DND-41 (cell line): Measurements from ENCODE around the gene SNCG.
"Not testable (repeated sequence)": the region's sequence is repeated elsewhere in the genome, so short reads cannot be mapped to it uniquely, and the experiment has no call there.

Source experiments
- ATAC-seq: fragments of 200-7000 bp; cut with Tn5 transposase; 3 replicates; pipeline ENCODE4 v1.9.1; 2021; ENCODE audit warnings: low read depth; ENCODE audit not compliant: insufficient read depth
- DNase-seq: peaks from one replicate; pipeline ENCODE4 v3.0.0-alpha.2; 2020
- H2AFZ ChIP-seq: 2 replicates; pipeline ENCODE4 v1.6.0; 2012; ENCODE audit warnings: low read depth, low read length
- H3K27ac ChIP-seq: 2 replicates; pipeline ENCODE4 v1.5.1; 2012; ENCODE audit warnings: low read length, inconsistent platforms
- H3K27me3 ChIP-seq: fragments of 200-600 bp; sonication (generic); 2 replicates; pipeline ENCODE4 v1.6.0; 2012; ENCODE audit warnings: low read length, mild to moderate bottlenecking, inconsistent platforms; ENCODE audit not compliant: insufficient read depth, poor library complexity
- H3K36me3 ChIP-seq: 2 replicates; pipeline ENCODE4 v1.5.1; 2012; ENCODE audit warnings: low read length, inconsistent platforms; ENCODE audit not compliant: insufficient read depth
- H3K4me1 ChIP-seq: 2 replicates; pipeline ENCODE4 v1.5.1; 2012; ENCODE audit warnings: mild to moderate bottlenecking, low read length; ENCODE audit not compliant: insufficient read depth
- H3K4me2 ChIP-seq: 2 replicates; pipeline ENCODE4 v1.6.0; 2012; ENCODE audit warnings: mild to moderate bottlenecking, moderate library complexity, low read length, inconsistent platforms; ENCODE audit not compliant: insufficient read depth
- H3K4me3 ChIP-seq, 2 experiments: fragments of 200-600 bp in 1 of 2; shearing (Covaris generic) in 1 of 2; 2 replicates each; pipeline ENCODE4 v1.5.1; 2012 to 2016; ENCODE audit warnings: inconsistent platforms in 2 of 2, low read length in 2 of 2, mild to moderate bottlenecking in 2 of 2, low read depth in 1 of 2, moderate library complexity in 1 of 2
- H3K79me2 ChIP-seq: 2 replicates; pipeline ENCODE4 v1.6.0; 2012; ENCODE audit warnings: low read length, inconsistent platforms; ENCODE audit not compliant: insufficient read depth
- H3K9ac ChIP-seq: 2 replicates; pipeline ENCODE4 v1.6.0; 2012; ENCODE audit warnings: low read depth, mild to moderate bottlenecking, inconsistent platforms, low read length, moderate library complexity
- H3K9me3 ChIP-seq: 2 replicates; pipeline ENCODE4 v1.5.1; 2012; ENCODE audit warnings: low read length, moderate library complexity, mild to moderate bottlenecking, inconsistent platforms; ENCODE audit not compliant: insufficient read depth, severe bottlenecking
- H4K20me1 ChIP-seq: 2 replicates; pipeline ENCODE4 v1.6.0; 2012; ENCODE audit warnings: low read length; ENCODE audit not compliant: insufficient read depth
- CTCF ChIP-seq: IDR thresholded peaks from 2 replicates; pipeline ENCODE4 v1.5.1; 2012; ENCODE audit warnings: borderline replicate concordance, low read length, moderate library complexity, mild to moderate bottlenecking; ENCODE audit not compliant: poor library complexity, severe bottlenecking; ENCODE audit errors: extremely low read depth
- EZH2 ChIP-seq: IDR thresholded peaks from 3 replicates; pipeline ENCODE4 v1.6.1; 2012; ENCODE audit warnings: borderline replicate concordance, low read depth, mild to moderate bottlenecking, moderate library complexity, low read length, inconsistent platforms; ENCODE audit not compliant: severe bottlenecking

The SNCG gene

GRCh38 chr10:86972613-86973380 is 14.4 kb downstream of the SNCG start:
- Histone ChIP-seq H3K27ac (no peak overlapping the region), H3K4me3 (no peak overlapping the region), H3K9ac (no peak overlapping the region), H3K4me2 (no peak overlapping the region), H3K79me2 (no peaks in the 10 kb centered on the region), H4K20me1 (no peaks in the 10 kb centered on the region), H3K4me1 (no peaks in the 10 kb centered on the region), H2AFZ (no peak overlapping the region), H3K9me3 (no peaks in the 10 kb centered on the region), H3K36me3 (no peaks in the 10 kb centered on the region), H3K27me3 (no peaks in the 10 kb centered on the region)
- no peak for ATAC-seq
- no peak for DNase-seq
- TF ChIP-seq EZH2 (no peak), CTCF (no peak)

- Histone ChIP-seq H3K79me2 (no peaks in the 10 kb centered on the region), H3K9ac (no peak overlapping the region), H2AFZ (no peak overlapping the region), H3K4me2 (no peak overlapping the region), H3K4me1 (no peaks in the 10 kb centered on the region), H3K27me3 (no peaks in the 10 kb centered on the region), H3K9me3 (no peaks in the 10 kb centered on the region), H4K20me1 (no peaks in the 10 kb centered on the region), H3K36me3 (no peaks in the 10 kb centered on the region), H3K27ac (no peak overlapping the region), H3K4me3 (no peak overlapping the region)
- DNase-seq (no peak), ATAC-seq (no peak)
- TF ChIP-seq EZH2 (no peak), CTCF (no peak)
Measured at GRCh38 chr10:86974484-86974883, 16.1 kb downstream of the SNCG start.

GRCh38 chr10:86976362-86977056 is 18.1 kb downstream of the SNCG start:
- no peaks in the 10 kb centered on the region for H3K9me3 ChIP-seq
- H3K4me2 ChIP-seq, result no peak overlapping the region
- DNase-seq (no peak), ATAC-seq (no peak)
- H3K9ac ChIP-seq, result no peak overlapping the region
- H3K36me3 ChIP-seq, result no peaks in the 10 kb centered on the region
- peaks cover 5% of the 10 kb centered on the region for H3K27me3 ChIP-seq
- no peak overlapping the region for H3K27ac ChIP-seq
- TF ChIP-seq CTCF (no peak), EZH2 (no peak)
- no peak overlapping the region for H3K4me3 ChIP-seq
- H3K79me2 ChIP-seq, result no peaks in the 10 kb centered on the region
- no peaks in the 10 kb centered on the region for H4K20me1 ChIP-seq
- no peaks in the 10 kb centered on the region for H3K4me1 ChIP-seq
- H2AFZ ChIP-seq, result no peak overlapping the region

GRCh38 chr10:86978457-86978856 is 20.1 kb downstream of the SNCG start:
- not testable (repeated sequence) for H3K9ac ChIP-seq, DNase-seq, H4K20me1 ChIP-seq, H2AFZ ChIP-seq, H3K36me3 ChIP-seq, H3K27ac ChIP-seq, ATAC-seq, H3K4me1 ChIP-seq, H3K27me3 ChIP-seq, H3K79me2 ChIP-seq, H3K4me3 ChIP-seq, H3K9me3 ChIP-seq, H3K4me2 ChIP-seq
